ENCODE results near the gene LRG1. TPM values are rescaled to one million over a fixed set of nuclear protein-coding genes. Genes with fewer than 3 reads are reported as not detected.

The LRG1 gene
- total RNA-seq, 1 experiment from 2014 or later = 0.81 TPM

DNA sequence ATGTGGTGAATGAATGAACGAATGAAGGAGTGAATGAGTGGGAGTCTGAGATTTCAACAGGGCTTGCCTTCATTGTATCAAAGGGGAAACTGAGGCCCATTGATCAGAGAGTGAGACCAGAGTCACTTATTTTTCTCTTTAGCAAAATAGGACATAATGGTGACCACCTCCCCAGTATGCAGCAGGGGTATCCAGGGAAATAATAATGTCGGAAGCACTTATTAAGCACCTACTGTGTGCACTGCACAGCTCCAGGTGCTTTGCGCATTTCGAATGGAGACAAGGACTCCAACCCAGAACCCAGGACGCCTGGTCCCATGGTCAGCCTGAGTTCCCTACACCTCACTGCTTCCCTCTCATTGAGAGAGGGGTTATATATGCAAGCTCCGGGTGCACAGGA is 46.4 kb upstream of the LRG1 start:
- no peak for DNase-seq (ENCODE audit: low spot score)
- no peak overlapping the region for H3K27ac Mint-ChIP-seq
- no peak for TF ChIP-seq TEAD1 (CRISPR knock-in tag; IDR thresholded peaks at IDR 0.05)
- no peak for TF ChIP-seq NFATC4 (CRISPR knock-in tag; IDR thresholded peaks at IDR 0.05)
- TF ChIP-seq NFE2L1 (CRISPR knock-in tag; IDR thresholded peaks at IDR 0.05) = no peak
- TF ChIP-seq, protein P1, sequence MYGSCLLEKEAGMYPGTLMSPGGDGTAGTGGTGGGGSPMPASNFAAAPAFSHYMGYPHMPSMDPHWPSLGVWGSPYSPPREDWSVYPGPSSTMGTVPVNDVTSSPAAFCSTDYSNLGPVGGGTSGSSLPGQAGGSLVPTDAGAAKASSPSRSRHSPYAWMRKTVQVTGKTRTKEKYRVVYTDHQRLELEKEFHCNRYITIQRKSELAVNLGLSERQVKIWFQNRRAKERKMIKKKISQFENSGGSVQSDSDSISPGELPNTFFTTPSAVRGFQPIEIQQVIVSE (CRISPR knock-in tag; IDR thresholded peaks at IDR 0.05; ENCODE audit: borderline replicate concordance) = no peak
- TF ChIP-seq, protein P2, sequence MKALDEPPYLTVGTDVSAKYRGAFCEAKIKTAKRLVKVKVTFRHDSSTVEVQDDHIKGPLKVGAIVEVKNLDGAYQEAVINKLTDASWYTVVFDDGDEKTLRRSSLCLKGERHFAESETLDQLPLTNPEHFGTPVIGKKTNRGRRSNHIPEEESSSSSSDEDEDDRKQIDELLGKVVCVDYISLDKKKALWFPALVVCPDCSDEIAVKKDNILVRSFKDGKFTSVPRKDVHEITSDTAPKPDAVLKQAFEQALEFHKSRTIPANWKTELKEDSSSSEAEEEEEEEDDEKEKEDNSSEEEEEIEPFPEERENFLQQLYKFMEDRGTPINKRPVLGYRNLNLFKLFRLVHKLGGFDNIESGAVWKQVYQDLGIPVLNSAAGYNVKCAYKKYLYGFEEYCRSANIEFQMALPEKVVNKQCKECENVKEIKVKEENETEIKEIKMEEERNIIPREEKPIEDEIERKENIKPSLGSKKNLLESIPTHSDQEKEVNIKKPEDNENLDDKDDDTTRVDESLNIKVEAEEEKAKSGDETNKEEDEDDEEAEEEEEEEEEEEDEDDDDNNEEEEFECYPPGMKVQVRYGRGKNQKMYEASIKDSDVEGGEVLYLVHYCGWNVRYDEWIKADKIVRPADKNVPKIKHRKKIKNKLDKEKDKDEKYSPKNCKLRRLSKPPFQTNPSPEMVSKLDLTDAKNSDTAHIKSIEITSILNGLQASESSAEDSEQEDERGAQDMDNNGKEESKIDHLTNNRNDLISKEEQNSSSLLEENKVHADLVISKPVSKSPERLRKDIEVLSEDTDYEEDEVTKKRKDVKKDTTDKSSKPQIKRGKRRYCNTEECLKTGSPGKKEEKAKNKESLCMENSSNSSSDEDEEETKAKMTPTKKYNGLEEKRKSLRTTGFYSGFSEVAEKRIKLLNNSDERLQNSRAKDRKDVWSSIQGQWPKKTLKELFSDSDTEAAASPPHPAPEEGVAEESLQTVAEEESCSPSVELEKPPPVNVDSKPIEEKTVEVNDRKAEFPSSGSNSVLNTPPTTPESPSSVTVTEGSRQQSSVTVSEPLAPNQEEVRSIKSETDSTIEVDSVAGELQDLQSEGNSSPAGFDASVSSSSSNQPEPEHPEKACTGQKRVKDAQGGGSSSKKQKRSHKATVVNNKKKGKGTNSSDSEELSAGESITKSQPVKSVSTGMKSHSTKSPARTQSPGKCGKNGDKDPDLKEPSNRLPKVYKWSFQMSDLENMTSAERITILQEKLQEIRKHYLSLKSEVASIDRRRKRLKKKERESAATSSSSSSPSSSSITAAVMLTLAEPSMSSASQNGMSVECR (CRISPR knock-in tag; IDR thresholded peaks at IDR 0.05; ENCODE audit: borderline replicate concordance) = no peak
- no peak for TF ChIP-seq GABPB1 (CRISPR knock-in tag; IDR thresholded peaks at IDR 0.05)
- TF ChIP-seq, protein P3, sequence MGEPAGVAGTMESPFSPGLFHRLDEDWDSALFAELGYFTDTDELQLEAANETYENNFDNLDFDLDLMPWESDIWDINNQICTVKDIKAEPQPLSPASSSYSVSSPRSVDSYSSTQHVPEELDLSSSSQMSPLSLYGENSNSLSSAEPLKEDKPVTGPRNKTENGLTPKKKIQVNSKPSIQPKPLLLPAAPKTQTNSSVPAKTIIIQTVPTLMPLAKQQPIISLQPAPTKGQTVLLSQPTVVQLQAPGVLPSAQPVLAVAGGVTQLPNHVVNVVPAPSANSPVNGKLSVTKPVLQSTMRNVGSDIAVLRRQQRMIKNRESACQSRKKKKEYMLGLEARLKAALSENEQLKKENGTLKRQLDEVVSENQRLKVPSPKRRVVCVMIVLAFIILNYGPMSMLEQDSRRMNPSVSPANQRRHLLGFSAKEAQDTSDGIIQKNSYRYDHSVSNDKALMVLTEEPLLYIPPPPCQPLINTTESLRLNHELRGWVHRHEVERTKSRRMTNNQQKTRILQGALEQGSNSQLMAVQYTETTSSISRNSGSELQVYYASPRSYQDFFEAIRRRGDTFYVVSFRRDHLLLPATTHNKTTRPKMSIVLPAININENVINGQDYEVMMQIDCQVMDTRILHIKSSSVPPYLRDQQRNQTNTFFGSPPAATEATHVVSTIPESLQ (CRISPR knock-in tag; IDR thresholded peaks at IDR 0.05) = no peak
- TF ChIP-seq OVOL2 (CRISPR knock-in tag; IDR thresholded peaks at IDR 0.05; ENCODE audit: borderline replicate concordance) = no peak
- no peak for TF ChIP-seq CREM (CRISPR knock-in tag; IDR thresholded peaks at IDR 0.05)
- no peak for TF ChIP-seq CREB1 (CRISPR knock-in tag; IDR thresholded peaks at IDR 0.05)
- no peak for TF ChIP-seq HMGA2 (CRISPR knock-in tag; IDR thresholded peaks at IDR 0.05)
- TF ChIP-seq, protein P4, sequence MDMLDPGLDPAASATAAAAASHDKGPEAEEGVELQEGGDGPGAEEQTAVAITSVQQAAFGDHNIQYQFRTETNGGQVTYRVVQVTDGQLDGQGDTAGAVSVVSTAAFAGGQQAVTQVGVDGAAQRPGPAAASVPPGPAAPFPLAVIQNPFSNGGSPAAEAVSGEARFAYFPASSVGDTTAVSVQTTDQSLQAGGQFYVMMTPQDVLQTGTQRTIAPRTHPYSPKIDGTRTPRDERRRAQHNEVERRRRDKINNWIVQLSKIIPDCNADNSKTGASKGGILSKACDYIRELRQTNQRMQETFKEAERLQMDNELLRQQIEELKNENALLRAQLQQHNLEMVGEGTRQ (CRISPR knock-in tag; IDR thresholded peaks at IDR 0.05) = no peak
- TF ChIP-seq RORB (CRISPR knock-in tag; IDR thresholded peaks at IDR 0.05) = no peak
- no peak for TF ChIP-seq IRF2 (CRISPR knock-in tag; IDR thresholded peaks at IDR 0.05; ENCODE audit: borderline replicate concordance, low read depth)
- TF ChIP-seq NR3C1 (CRISPR knock-in tag; conservative IDR thresholded peaks at IDR 0.05; ENCODE audit: low read depth) = no peak
- no peak for TF ChIP-seq ETV6 (CRISPR knock-in tag; IDR thresholded peaks at IDR 0.05)
- no peaks in the 10 kb centered on the region for H3K9me3 Mint-ChIP-seq
- peak overlapping the region; percentile 38 for H3K4me3 Mint-ChIP-seq
- ChIA-PET POLR2A (interaction anchor here (0.6 kb wide), 1 partner anchor 40 kb away, joined by 3 read pairs; no protein-coding TSS in a partner anchor), CTCF (interaction anchor here (1.1 to 3.0 kb wide), 7 partner anchors 9 to 50 kb away, joined by 3 to 22 read pairs (median 6); partner anchors contain the start of gene SEMA6B)
- H3K27me3 Mint-ChIP-seq (ENCODE audit: low read depth) = peaks cover 64% of the 10 kb centered on the region
- H3K36me3 Mint-ChIP-seq = no peaks in the 10 kb centered on the region
- ATAC-seq = no peak
- peaks cover 19% of the 10 kb centered on the region for H3K4me1 Mint-ChIP-seq

DNA sequence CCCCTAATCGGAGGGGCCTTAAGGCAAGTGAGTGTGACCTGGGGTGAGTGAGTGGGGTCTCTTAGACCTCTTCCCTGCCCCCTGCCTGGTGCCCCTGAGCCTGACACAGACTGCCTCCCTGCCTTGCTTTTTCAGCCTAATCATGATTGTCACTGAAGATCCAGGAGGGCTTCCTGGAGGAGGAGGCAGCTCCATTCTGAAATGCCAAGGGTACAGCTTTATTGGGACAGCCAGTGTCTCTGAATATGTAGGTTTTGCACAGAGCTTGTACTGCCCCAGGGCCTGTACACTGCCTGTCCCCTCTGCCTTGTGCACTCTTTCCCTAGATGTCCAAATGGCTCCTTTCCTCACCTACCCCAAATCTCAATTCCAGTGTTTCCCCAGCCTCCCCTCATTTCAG is 45.7 kb upstream of the LRG1 start:
- H3K36me3 Mint-ChIP-seq = no peaks in the 10 kb centered on the region
- ChIA-PET POLR2A (interaction anchor here (0.6 kb wide), 1 partner anchor 12 kb away, joined by 3 read pairs; no protein-coding TSS in a partner anchor), CTCF (interaction anchor here (1.1 to 3.0 kb wide), 8 partner anchors 8 to 51 kb away, joined by 4 to 22 read pairs (median 7); no protein-coding TSS in a partner anchor)
- ATAC-seq (no peak), DNase-seq (ENCODE audit: low spot score) (no peak)
- peaks cover 59% of the 10 kb centered on the region for H3K27me3 Mint-ChIP-seq (ENCODE audit: low read depth)
- peaks cover 16% of the 10 kb centered on the region for H3K4me1 Mint-ChIP-seq
- no peaks in the 10 kb centered on the region for H3K9me3 Mint-ChIP-seq
- peak overlapping the region; percentile 68 for H3K4me3 Mint-ChIP-seq
- no peak overlapping the region for H3K27ac Mint-ChIP-seq
- TF ChIP-seq ZNF671 (CRISPR knock-in tag; IDR thresholded peaks at IDR 0.05) (no peak), ZNF423 (CRISPR knock-in tag; IDR thresholded peaks at IDR 0.05) (no peak), FOXJ3 (CRISPR knock-in tag; IDR thresholded peaks at IDR 0.05; ENCODE audit: borderline replicate concordance) (no peak), CREB1 (CRISPR knock-in tag; IDR thresholded peaks at IDR 0.05) (no peak), OVOL2 (CRISPR knock-in tag; IDR thresholded peaks at IDR 0.05; ENCODE audit: borderline replicate concordance) (no peak), CBFB (CRISPR knock-in tag; IDR thresholded peaks at IDR 0.05; ENCODE audit: low read depth) (no peak), ZBTB21 (CRISPR knock-in tag; IDR thresholded peaks at IDR 0.05; ENCODE audit: borderline replicate concordance) (no peak)
- TF ChIP-seq, protein P5, sequence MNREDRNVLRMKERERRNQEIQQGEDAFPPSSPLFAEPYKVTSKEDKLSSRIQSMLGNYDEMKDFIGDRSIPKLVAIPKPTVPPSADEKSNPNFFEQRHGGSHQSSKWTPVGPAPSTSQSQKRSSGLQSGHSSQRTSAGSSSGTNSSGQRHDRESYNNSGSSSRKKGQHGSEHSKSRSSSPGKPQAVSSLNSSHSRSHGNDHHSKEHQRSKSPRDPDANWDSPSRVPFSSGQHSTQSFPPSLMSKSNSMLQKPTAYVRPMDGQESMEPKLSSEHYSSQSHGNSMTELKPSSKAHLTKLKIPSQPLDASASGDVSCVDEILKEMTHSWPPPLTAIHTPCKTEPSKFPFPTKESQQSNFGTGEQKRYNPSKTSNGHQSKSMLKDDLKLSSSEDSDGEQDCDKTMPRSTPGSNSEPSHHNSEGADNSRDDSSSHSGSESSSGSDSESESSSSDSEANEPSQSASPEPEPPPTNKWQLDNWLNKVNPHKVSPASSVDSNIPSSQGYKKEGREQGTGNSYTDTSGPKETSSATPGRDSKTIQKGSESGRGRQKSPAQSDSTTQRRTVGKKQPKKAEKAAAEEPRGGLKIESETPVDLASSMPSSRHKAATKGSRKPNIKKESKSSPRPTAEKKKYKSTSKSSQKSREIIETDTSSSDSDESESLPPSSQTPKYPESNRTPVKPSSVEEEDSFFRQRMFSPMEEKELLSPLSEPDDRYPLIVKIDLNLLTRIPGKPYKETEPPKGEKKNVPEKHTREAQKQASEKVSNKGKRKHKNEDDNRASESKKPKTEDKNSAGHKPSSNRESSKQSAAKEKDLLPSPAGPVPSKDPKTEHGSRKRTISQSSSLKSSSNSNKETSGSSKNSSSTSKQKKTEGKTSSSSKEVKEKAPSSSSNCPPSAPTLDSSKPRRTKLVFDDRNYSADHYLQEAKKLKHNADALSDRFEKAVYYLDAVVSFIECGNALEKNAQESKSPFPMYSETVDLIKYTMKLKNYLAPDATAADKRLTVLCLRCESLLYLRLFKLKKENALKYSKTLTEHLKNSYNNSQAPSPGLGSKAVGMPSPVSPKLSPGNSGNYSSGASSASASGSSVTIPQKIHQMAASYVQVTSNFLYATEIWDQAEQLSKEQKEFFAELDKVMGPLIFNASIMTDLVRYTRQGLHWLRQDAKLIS (CRISPR knock-in tag; IDR thresholded peaks at IDR 0.05; ENCODE audit: borderline replicate concordance) = no peak
- TF ChIP-seq, protein P6, sequence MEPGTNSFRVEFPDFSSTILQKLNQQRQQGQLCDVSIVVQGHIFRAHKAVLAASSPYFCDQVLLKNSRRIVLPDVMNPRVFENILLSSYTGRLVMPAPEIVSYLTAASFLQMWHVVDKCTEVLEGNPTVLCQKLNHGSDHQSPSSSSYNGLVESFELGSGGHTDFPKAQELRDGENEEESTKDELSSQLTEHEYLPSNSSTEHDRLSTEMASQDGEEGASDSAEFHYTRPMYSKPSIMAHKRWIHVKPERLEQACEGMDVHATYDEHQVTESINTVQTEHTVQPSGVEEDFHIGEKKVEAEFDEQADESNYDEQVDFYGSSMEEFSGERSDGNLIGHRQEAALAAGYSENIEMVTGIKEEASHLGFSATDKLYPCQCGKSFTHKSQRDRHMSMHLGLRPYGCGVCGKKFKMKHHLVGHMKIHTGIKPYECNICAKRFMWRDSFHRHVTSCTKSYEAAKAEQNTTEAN (CRISPR knock-in tag; IDR thresholded peaks at IDR 0.05) = no peak

All from WTC11 (cell line).